GM12891 (cell line): ENCODE measurements around the gene HMGXB3.

Experiments used
- POLR2A ChIP-seq: IDR thresholded peaks from 2 replicates; pipeline ENCODE4 v1.6.1; 2011; ENCODE audit warnings: low read depth, low read length, control low read depth
- SPI1 ChIP-seq: IDR thresholded peaks from 2 replicates; pipeline ENCODE4 v1.6.1; 2011; ENCODE audit warnings: low read depth, low read length, control low read depth

DNA sequence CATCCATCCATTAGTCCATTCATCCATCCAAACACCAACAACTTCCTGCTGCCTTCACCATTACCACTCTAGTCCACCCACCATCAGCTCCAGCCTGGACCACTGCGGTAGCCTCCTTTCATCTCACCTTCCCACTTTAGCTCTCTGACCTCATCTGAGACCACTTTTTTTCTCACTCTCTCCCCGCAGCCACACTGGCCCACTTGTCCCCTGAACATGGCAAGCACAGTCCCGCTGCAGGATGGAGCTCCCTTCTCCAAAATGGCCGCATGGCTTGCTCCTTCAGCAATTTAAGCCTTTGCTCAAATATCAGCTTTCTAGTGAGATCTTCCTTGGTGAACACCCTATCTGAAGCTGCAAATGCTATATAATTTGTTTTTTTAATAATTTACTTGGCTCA, 74.7 kb downstream of the HMGXB3 start:
- no peak for TF ChIP-seq POLR2A
- no peak for TF ChIP-seq SPI1
